HepG2 (cell line): ENCODE data around the gene DLL4. TPM values are rescaled to one million over a fixed set of nuclear protein-coding genes. Genes with fewer than 3 reads are reported as not detected.
A peak's percentile ranks its signal among the peaks of the same experiment; 100 is the strongest.

ENCODE experiments used
- CBX5 ChIP-seq: sonication (generic); formaldehyde crosslinking; IDR thresholded peaks from 2 replicates; pipeline ENCODE4 v1.4.0; 2020; ENCODE audit warnings: missing genetic modification reagents, borderline replicate concordance
- GATAD1 ChIP-seq: IDR thresholded peaks from 2 replicates; pipeline ENCODE4 v1.6.1; 2016; ENCODE audit warnings: missing genetic modification reagents, missing compliant biosample characterization
- HMGA1 ChIP-seq: sonication (generic); formaldehyde crosslinking; conservative IDR thresholded peaks from 2 replicates; pipeline ENCODE4 v1.4.0; 2020; ENCODE audit warnings: missing genetic modification reagents
- HOXA9 ChIP-seq: sonication (generic); formaldehyde crosslinking; IDR thresholded peaks from 2 replicates; pipeline ENCODE4 v1.8.1; 2022; ENCODE audit warnings: missing genetic modification reagents, mild to moderate bottlenecking, moderate library complexity, borderline replicate concordance
- MTA1 ChIP-seq: sonication (generic); formaldehyde crosslinking; IDR thresholded peaks from 2 replicates; pipeline ENCODE4 v1.4.0; 2020; ENCODE audit warnings: missing genetic modification reagents, mild to moderate bottlenecking, borderline replicate concordance
- NPAS2 ChIP-seq: sonication (generic); formaldehyde crosslinking; IDR thresholded peaks from 2 replicates; pipeline ENCODE4 v1.8.0; 2022; ENCODE audit warnings: mild to moderate bottlenecking, missing genetic modification reagents, borderline replicate concordance
- STAT5B ChIP-seq: sonication (generic); formaldehyde crosslinking; IDR thresholded peaks from 2 replicates; pipeline ENCODE4 v1.4.0; 2020; ENCODE audit warnings: missing genetic modification reagents
- TARDBP ChIP-seq: sonication (generic); formaldehyde crosslinking; IDR thresholded peaks from 2 replicates; pipeline ENCODE4 v1.8.0; 2022; ENCODE audit warnings: mild to moderate bottlenecking, missing genetic modification reagents
- THAP9 ChIP-seq: sonication (generic); formaldehyde crosslinking; IDR thresholded peaks from 2 replicates; pipeline ENCODE4; 2020; ENCODE audit warnings: missing genetic modification reagents, mild to moderate bottlenecking, borderline replicate concordance
- ZFY ChIP-seq: sonication (generic); formaldehyde crosslinking; IDR thresholded peaks from 2 replicates; pipeline ENCODE4 v1.4.0; 2020; ENCODE audit warnings: missing genetic modification reagents
- ZIK1 ChIP-seq: sonication (generic); formaldehyde crosslinking; IDR thresholded peaks from 2 replicates; pipeline ENCODE4 v1.5.0; 2020; ENCODE audit warnings: mild to moderate bottlenecking, low read depth, missing genetic modification reagents, borderline replicate concordance
- ZMYM4 ChIP-seq: sonication (generic); formaldehyde crosslinking; IDR thresholded peaks from 2 replicates; pipeline ENCODE4 v1.8.1; 2023; ENCODE audit warnings: mild to moderate bottlenecking, missing genetic modification reagents
- ZNF318 ChIP-seq: sonication (generic); formaldehyde crosslinking; IDR thresholded peaks from 2 replicates; pipeline ENCODE4 v1.4.0; 2020; ENCODE audit warnings: mild to moderate bottlenecking, missing genetic modification reagents
- ZNF607 ChIP-seq: sonication (generic); formaldehyde crosslinking; IDR thresholded peaks from 2 replicates; pipeline ENCODE4 v1.5.1; 2020; ENCODE audit warnings: missing genetic modification reagents, mild to moderate bottlenecking, borderline replicate concordance
- polyA plus RNA-seq, 8 experiments: library from polyadenylated mRNA; depleted of rRNA in 3 of 8; stranded (reverse) in 7 of 8; unstranded in 1 of 8; fragments of >200 nt; fragmentation: Illumina TruSeq in 4 of 8; extraction: Trizol in 4 of 8; gene quantifications; 2 replicates each; pipeline versions ENCODE4 v1.2.1 to v1.2.3, GENCODE V29; 2011 to 2016; ENCODE audit warnings: low read depth in 4 of 8, missing spikeins in 1 of 8, mixed read lengths in 1 of 8; ENCODE audit not compliant: insufficient read depth in 1 of 8
- total RNA-seq, 5 experiments: library from RNA; depleted of rRNA; stranded (reverse); fragments of >200 nt; fragmentation: Illumina TruSeq; extraction: Trizol; gene quantifications; 2 replicates each; pipeline ENCODE4 v1.2.3, GENCODE V29; 2016; ENCODE audit warnings: low read depth in 1 of 5
- TF ChIP-seq, protein P1 (sequence below): sonication (generic); formaldehyde crosslinking; IDR thresholded peaks from 2 replicates; pipeline ENCODE4 v1.4.0; 2020; ENCODE audit warnings: mild to moderate bottlenecking, low read depth, missing genetic modification reagents
- TF ChIP-seq, protein P2 (sequence below): sonication (generic); formaldehyde crosslinking; IDR thresholded peaks from 2 replicates; pipeline ENCODE4 v1.8.0; 2022; ENCODE audit warnings: mild to moderate bottlenecking, missing genetic modification reagents

DLL4 gene
- total and polyA plus RNA-seq, 2 of the 13 experiments (the other 11 are each of a cell fraction or from before 2014, with no cell fraction given) = 0.20 to 0.25 TPM

DNA sequence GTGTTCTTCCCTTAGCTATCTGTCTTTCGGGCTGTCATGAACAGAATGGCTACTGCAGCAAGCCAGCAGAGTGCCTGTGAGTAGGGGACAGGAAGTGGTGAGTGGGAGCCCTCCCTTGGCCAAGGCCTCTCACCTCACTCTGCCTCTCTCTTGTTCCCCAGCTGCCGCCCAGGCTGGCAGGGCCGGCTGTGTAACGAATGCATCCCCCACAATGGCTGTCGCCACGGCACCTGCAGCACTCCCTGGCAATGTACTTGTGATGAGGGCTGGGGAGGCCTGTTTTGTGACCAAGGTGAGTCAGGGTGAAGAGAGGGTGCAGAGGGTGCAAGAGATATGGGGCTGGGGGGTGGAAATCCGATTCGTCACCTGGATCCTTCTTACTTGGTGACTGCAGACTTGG is 3.0 kb downstream of the DLL4 start (continued):
- TF ChIP-seq, protein P1, sequence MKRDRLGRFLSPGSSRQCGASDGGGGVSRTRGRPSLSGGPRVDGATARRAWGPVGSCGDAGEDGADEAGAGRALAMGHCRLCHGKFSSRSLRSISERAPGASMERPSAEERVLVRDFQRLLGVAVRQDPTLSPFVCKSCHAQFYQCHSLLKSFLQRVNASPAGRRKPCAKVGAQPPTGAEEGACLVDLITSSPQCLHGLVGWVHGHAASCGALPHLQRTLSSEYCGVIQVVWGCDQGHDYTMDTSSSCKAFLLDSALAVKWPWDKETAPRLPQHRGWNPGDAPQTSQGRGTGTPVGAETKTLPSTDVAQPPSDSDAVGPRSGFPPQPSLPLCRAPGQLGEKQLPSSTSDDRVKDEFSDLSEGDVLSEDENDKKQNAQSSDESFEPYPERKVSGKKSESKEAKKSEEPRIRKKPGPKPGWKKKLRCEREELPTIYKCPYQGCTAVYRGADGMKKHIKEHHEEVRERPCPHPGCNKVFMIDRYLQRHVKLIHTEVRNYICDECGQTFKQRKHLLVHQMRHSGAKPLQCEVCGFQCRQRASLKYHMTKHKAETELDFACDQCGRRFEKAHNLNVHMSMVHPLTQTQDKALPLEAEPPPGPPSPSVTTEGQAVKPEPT = no peak
- TF ChIP-seq NPAS2 (no peak), GATAD1 (CRISPR knock-in tag) (peak; percentile 8; the same call in 1 of the 2 replicates), ZNF607 (CRISPR knock-in tag) (no peak), TARDBP (CRISPR knock-in tag) (no peak), THAP9 (CRISPR knock-in tag) (no peak; the same call in 1 of the 2 replicates), ZFY (CRISPR knock-in tag) (peak; percentile 27; the same call in 1 of the 2 replicates), CBX5 (no peak), STAT5B (no peak), ZMYM4 (CRISPR knock-in tag) (no peak), ZNF318 (CRISPR knock-in tag) (no peak), MTA1 (no peak), ZIK1 (no peak), HMGA1 (no peak), HOXA9 (CRISPR knock-in tag) (no peak)
- TF ChIP-seq, protein P2, sequence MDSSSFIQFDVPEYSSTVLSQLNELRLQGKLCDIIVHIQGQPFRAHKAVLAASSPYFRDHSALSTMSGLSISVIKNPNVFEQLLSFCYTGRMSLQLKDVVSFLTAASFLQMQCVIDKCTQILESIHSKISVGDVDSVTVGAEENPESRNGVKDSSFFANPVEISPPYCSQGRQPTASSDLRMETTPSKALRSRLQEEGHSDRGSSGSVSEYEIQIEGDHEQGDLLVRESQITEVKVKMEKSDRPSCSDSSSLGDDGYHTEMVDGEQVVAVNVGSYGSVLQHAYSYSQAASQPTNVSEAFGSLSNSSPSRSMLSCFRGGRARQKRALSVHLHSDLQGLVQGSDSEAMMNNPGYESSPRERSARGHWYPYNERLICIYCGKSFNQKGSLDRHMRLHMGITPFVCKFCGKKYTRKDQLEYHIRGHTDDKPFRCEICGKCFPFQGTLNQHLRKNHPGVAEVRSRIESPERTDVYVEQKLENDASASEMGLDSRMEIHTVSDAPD (CRISPR knock-in tag) = no peak
